ENCODE data around the gene DNAH6.
"Not testable (repeated sequence)": the region's sequence is repeated elsewhere in the genome, so short reads cannot be mapped to it uniquely, and the experiment has no call there.

Gene DNAH6

DNA sequence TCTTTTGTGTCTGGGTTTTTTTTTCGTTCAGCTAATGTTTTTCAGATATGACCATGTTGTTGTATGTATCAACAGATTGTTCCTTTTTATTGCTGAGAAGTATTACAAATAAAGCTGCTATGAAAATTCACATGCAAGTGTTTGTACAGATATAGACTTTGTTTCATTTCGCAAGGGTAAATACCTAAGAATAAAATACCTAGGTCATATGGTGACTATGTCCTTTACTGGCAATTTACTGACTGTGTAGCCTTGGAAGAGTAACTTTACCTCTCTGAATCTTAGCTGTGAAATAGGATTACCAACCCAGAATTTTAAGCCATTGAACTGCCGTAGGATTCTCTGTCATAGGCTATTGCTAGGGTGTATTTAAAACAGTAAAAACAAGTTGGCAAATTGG, 19.0 kb upstream of the DNAH6 start:
- no peak overlapping the region for H3K4me2 ChIP-seq (ENCODE audit: insufficient read depth, low read length, poor library complexity, severe bottlenecking)
- no peak overlapping the region for H4K91ac ChIP-seq (ENCODE audit: low read depth, low read length, poor library complexity)
- no peak overlapping the region for H2AFZ ChIP-seq (ENCODE audit: low read length)
- H3K4me3 ChIP-seq (ENCODE audit: low read length in 2 of 2) = no peak overlapping the region
- H3K36me3 ChIP-seq (replicated peaks in 1 of 2; ENCODE audit: control insufficient read depth in 2 of 2, insufficient read depth in 2 of 2, low read length in 2 of 2) = no peaks in the 10 kb centered on the region
- H3K79me1 ChIP-seq (ENCODE audit: low read depth, low read length) = no peaks in the 10 kb centered on the region
- no peak overlapping the region for H3K27ac ChIP-seq (replicated peaks; ENCODE audit: low read length)
- H3K14ac ChIP-seq (ENCODE audit: low read length) = no peak overlapping the region
- no CpG with 5 or more reads among the region's 3 CpGs for WGBS, 2 donors (ENCODE audit: extremely low coverage in 2 of 2, insufficient read length in 2 of 2, insufficient replicate concordance in 1 of 2)
- no peak overlapping the region for H4K8ac ChIP-seq (ENCODE audit: low read depth, low read length)
- no peak overlapping the region for H2BK120ac ChIP-seq (ENCODE audit: low read depth, low read length)
- peaks cover 0 to 5% of the 10 kb centered on the region in 2 donors for H3K4me1 ChIP-seq (ENCODE audit: control insufficient read depth in 2 of 2, insufficient read depth in 1 of 2, low read depth in 1 of 2, low read length in 2 of 2)
- no peak overlapping the region for H2BK12ac ChIP-seq (ENCODE audit: low read length)
- H2AK5ac ChIP-seq (ENCODE audit: low read depth, low read length) = no peak overlapping the region
- H3K9me3 ChIP-seq (replicated peaks in 1 of 2; ENCODE audit: control insufficient read depth in 2 of 2, insufficient read depth in 1 of 2, low read depth in 1 of 2, low read length in 2 of 2) = peaks cover 0 to 2% of the 10 kb centered on the region in 2 donors
- H3K27me3 ChIP-seq (ENCODE audit: control insufficient read depth in 3 of 3, insufficient read depth in 3 of 3, low read depth in 1 of 3, low read length in 3 of 3) = no peaks in the 10 kb centered on the region
- no peak overlapping the region for H3K9ac ChIP-seq (ENCODE audit: low read depth, low read length, poor library complexity)
- H3K23ac ChIP-seq (ENCODE audit: low read depth, low read length, poor library complexity) = no peak overlapping the region
- H2BK15ac ChIP-seq (ENCODE audit: low read length) = no peak overlapping the region
- no peak overlapping the region for H3K18ac ChIP-seq (ENCODE audit: low read length)
- H3K4ac ChIP-seq (ENCODE audit: low read length) = no peak overlapping the region
- DNase-seq (ENCODE audit: low spot score) = no peak
- no peak overlapping the region for H2BK5ac ChIP-seq (ENCODE audit: low read length)

DNA sequence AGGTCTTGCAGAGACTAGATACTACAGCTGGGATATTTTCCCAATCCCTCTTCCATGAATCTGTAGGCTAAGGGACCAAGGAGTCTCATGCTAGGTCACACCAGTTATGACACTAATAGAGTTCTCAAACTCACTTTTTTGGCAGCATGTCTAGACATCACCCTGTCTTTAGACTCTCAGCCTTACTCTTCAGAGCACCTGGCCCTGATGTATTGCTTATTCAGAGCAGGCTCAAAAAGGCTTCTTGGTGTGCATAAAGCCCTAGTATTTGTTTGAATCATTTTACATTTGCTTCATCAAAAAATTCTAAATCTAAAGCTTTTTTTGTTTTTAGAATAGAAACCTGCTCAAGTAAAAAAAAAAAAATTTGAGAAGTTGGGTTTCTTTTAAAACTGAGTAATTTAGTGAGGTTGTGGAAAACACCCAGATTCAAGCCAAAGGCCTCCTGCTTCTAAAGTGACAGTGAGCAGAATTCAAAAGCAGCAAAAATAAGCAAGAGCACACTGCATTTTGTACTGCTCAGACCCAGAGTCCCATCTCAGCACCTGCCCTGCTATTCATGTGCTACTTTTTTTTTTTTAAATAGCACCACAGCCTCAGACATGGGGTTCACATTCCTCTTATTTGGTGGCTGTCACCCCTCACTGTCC, 18.0 kb upstream of the DNAH6 start:
- no peak overlapping the region for H3K14ac ChIP-seq (ENCODE audit: low read length)
- H3K9me3 ChIP-seq (replicated peaks in 1 of 2; ENCODE audit: control insufficient read depth in 2 of 2, insufficient read depth in 1 of 2, low read depth in 1 of 2, low read length in 2 of 2) = peaks cover 0 to 2% of the 10 kb centered on the region in 2 donors
- no peak overlapping the region for H2AFZ ChIP-seq (ENCODE audit: low read length)
- no peak for DNase-seq (ENCODE audit: low spot score)
- H3K4me1 ChIP-seq (ENCODE audit: control insufficient read depth in 2 of 2, insufficient read depth in 1 of 2, low read depth in 1 of 2, low read length in 2 of 2) = peaks cover 0 to 5% of the 10 kb centered on the region in 2 donors
- no peak overlapping the region for H3K4me2 ChIP-seq (ENCODE audit: insufficient read depth, low read length, poor library complexity, severe bottlenecking)
- H3K18ac ChIP-seq (ENCODE audit: low read length) = no peak overlapping the region
- H2AK5ac ChIP-seq (ENCODE audit: low read depth, low read length) = no peak overlapping the region
- H3K79me1 ChIP-seq (ENCODE audit: low read depth, low read length) = no peaks in the 10 kb centered on the region
- H2BK15ac ChIP-seq (ENCODE audit: low read length) = no peak overlapping the region
- H2BK120ac ChIP-seq (ENCODE audit: low read depth, low read length) = no peak overlapping the region
- no peak overlapping the region for H3K23ac ChIP-seq (ENCODE audit: low read depth, low read length, poor library complexity)
- H3K4ac ChIP-seq (ENCODE audit: low read length) = no peak overlapping the region
- no peak overlapping the region for H3K4me3 ChIP-seq (ENCODE audit: low read length in 2 of 2)
- no peaks in the 10 kb centered on the region for H3K27me3 ChIP-seq (ENCODE audit: control insufficient read depth in 3 of 3, insufficient read depth in 3 of 3, low read depth in 1 of 3, low read length in 3 of 3)
- no peak overlapping the region for H3K27ac ChIP-seq (replicated peaks; ENCODE audit: low read length)
- no peak overlapping the region for H4K8ac ChIP-seq (ENCODE audit: low read depth, low read length)
- no peaks in the 10 kb centered on the region for H3K36me3 ChIP-seq (replicated peaks in 1 of 2; ENCODE audit: control insufficient read depth in 2 of 2, insufficient read depth in 2 of 2, low read length in 2 of 2)
- no peak overlapping the region for H3K9ac ChIP-seq (ENCODE audit: low read depth, low read length, poor library complexity)
- no peak overlapping the region for H2BK5ac ChIP-seq (ENCODE audit: low read length)
- no peak overlapping the region for H4K91ac ChIP-seq (ENCODE audit: low read depth, low read length, poor library complexity)
- no peak overlapping the region for H2BK12ac ChIP-seq (ENCODE audit: low read length)

DNA sequence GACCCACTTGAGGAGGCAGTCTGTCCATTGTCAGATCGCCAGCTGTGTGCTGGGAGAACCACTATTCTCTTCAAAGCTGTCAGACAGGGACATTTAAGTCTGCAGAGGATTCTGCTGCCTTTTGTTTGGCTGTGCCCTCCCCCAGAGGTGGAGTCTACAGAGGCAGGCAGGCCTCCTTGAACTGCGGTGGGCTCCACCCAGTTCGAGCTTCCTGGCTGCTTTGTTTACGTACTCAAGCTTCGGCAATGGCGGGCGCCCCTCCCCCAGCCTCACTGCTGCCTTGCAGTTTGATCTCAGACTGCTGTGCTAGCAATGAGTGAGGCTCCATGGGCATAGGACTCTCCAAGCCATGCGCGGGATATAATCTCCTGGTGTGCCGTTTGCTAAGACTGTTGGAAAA, 5.3 kb upstream of the DNAH6 start:
- H3K79me1 ChIP-seq (ENCODE audit: low read depth, low read length); H2AFZ ChIP-seq (ENCODE audit: low read length); H3K4me1 ChIP-seq (ENCODE audit: control insufficient read depth in 2 of 2, insufficient read depth in 1 of 2, low read depth in 1 of 2, low read length in 2 of 2); H2BK120ac ChIP-seq (ENCODE audit: low read depth, low read length); H3K4ac ChIP-seq (ENCODE audit: low read length); H3K27ac ChIP-seq (replicated peaks; ENCODE audit: low read length); H3K9me3 ChIP-seq (replicated peaks in 1 of 2; ENCODE audit: control insufficient read depth in 2 of 2, insufficient read depth in 1 of 2, low read depth in 1 of 2, low read length in 2 of 2); H3K27me3 ChIP-seq (ENCODE audit: control insufficient read depth in 3 of 3, insufficient read depth in 3 of 3, low read depth in 1 of 3, low read length in 3 of 3); H2BK15ac ChIP-seq (ENCODE audit: low read length); H3K36me3 ChIP-seq (replicated peaks in 1 of 2; ENCODE audit: control insufficient read depth in 2 of 2, insufficient read depth in 2 of 2, low read length in 2 of 2); H3K9ac ChIP-seq (ENCODE audit: low read depth, low read length, poor library complexity); H3K4me2 ChIP-seq (ENCODE audit: insufficient read depth, low read length, poor library complexity, severe bottlenecking); H2BK12ac ChIP-seq (ENCODE audit: low read length); H3K14ac ChIP-seq (ENCODE audit: low read length); H3K23ac ChIP-seq (ENCODE audit: low read depth, low read length, poor library complexity); DNase-seq (ENCODE audit: low spot score); H2BK5ac ChIP-seq (ENCODE audit: low read length); H3K4me3 ChIP-seq (ENCODE audit: low read length in 2 of 2); H3K18ac ChIP-seq (ENCODE audit: low read length); H4K91ac ChIP-seq (ENCODE audit: low read depth, low read length, poor library complexity); H4K8ac ChIP-seq (ENCODE audit: low read depth, low read length); H2AK5ac ChIP-seq (ENCODE audit: low read depth, low read length): not testable (repeated sequence)
- no CpG with 5 or more reads among the region's 10 CpGs for WGBS, 2 donors (ENCODE audit: extremely low coverage in 2 of 2, insufficient read length in 2 of 2, insufficient replicate concordance in 1 of 2)

DNA sequence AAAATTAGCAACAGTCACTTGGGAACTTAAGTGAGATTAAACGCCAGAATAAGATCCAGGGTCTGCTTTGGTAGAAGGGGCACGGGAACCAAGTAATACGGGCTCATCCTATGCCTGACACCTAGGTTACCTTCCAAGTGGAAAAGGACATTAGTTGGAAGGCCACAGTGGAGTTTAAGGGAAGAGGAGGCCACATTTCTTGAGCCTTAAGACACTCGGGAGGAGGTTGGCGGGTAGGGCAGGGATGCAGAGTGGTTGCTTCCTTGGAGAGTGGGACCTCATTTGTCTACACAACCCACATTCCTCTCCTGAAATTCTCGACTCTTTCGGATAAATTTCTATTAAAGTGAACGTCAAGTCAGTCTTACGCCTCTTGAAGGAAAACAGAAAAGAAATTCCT, 510 bp upstream of the DNAH6 start:
- Histone ChIP-seq H4K8ac (ENCODE audit: low read depth, low read length) (no peak overlapping the region), H3K18ac (ENCODE audit: low read length) (no peak overlapping the region), H3K4me3 (ENCODE audit: low read length in 2 of 2) (peak overlapping the region in 1 of 2 donors; percentile 19), H3K27me3 (ENCODE audit: control insufficient read depth in 3 of 3, insufficient read depth in 3 of 3, low read depth in 1 of 3, low read length in 3 of 3) (no peaks in the 10 kb centered on the region), H2BK15ac (ENCODE audit: low read length) (no peak overlapping the region), H4K91ac (ENCODE audit: low read depth, low read length, poor library complexity) (no peak overlapping the region), H3K79me1 (ENCODE audit: low read depth, low read length) (no peaks in the 10 kb centered on the region), H2BK120ac (ENCODE audit: low read depth, low read length) (no peak overlapping the region), H3K23ac (ENCODE audit: low read depth, low read length, poor library complexity) (no peak overlapping the region), H3K9ac (ENCODE audit: low read depth, low read length, poor library complexity) (no peak overlapping the region), H3K4ac (ENCODE audit: low read length) (no peak overlapping the region), H2BK12ac (ENCODE audit: low read length) (no peak overlapping the region), H3K4me2 (ENCODE audit: insufficient read depth, low read length, poor library complexity, severe bottlenecking) (no peak overlapping the region), H2AK5ac (ENCODE audit: low read depth, low read length) (no peak overlapping the region), H2BK5ac (ENCODE audit: low read length) (no peak overlapping the region), H3K36me3 (replicated peaks in 1 of 2; ENCODE audit: control insufficient read depth in 2 of 2, insufficient read depth in 2 of 2, low read length in 2 of 2) (no peaks in the 10 kb centered on the region), H3K9me3 (replicated peaks in 1 of 2; ENCODE audit: control insufficient read depth in 2 of 2, insufficient read depth in 1 of 2, low read depth in 1 of 2, low read length in 2 of 2) (no peaks in the 10 kb centered on the region), H3K14ac (ENCODE audit: low read length) (no peak overlapping the region), H3K27ac (replicated peaks; ENCODE audit: low read length) (no peak overlapping the region), H3K4me1 (ENCODE audit: control insufficient read depth in 2 of 2, insufficient read depth in 1 of 2, low read depth in 1 of 2, low read length in 2 of 2) (peaks cover 2 to 9% of the 10 kb centered on the region in 2 donors), H2AFZ (ENCODE audit: low read length) (peak overlapping the region; percentile 82)
- DNase-seq (ENCODE audit: low spot score) = no peak
- no CpG with 5 or more reads among the region's 9 CpGs for WGBS, 2 donors (ENCODE audit: extremely low coverage in 2 of 2, insufficient read length in 2 of 2, insufficient replicate concordance in 1 of 2)

Data from neuronal stem cell (in vitro differentiated cells).